HepG2 (cell line): ENCODE measurements around the gene PIGN.

Source experiments
- ARNTL ChIP-seq: sonication (generic); formaldehyde crosslinking; IDR thresholded peaks from 2 replicates; pipeline ENCODE4 v1.4.0; 2020; ENCODE audit warnings: mild to moderate bottlenecking, missing genetic modification reagents
- CHD4 ChIP-seq: fragments of 200-600 bp; sonication (generic); IDR thresholded peaks from 2 replicates; pipeline ENCODE4 v1.7.0; 2017; ENCODE audit warnings: mild to moderate bottlenecking, low read length, borderline replicate concordance
- ZNF530 ChIP-seq: sonication (generic); formaldehyde crosslinking; IDR thresholded peaks from 2 replicates; pipeline ENCODE4 v1.5.0; 2020; ENCODE audit warnings: low read depth, mild to moderate bottlenecking, missing genetic modification reagents
- TF ChIP-seq, protein P1 (sequence below): IDR thresholded peaks from 2 replicates; pipeline ENCODE4 v1.6.1; 2012; ENCODE audit warnings: inconsistent platforms

DNA sequence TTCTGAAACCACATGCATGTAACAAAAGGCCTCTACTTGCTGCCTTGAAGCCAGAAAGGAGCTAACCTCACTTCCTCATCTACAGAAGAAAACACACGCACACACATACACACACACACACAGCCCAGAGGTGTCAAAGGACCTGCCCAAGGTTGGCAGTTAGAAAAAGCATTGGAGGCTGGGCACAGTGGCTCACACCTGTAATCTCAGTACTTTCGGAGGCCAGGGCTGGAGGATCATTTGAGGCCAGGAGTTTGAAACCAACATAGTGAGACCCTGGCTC is 168.2 kb downstream of the PIGN start:
- TF ChIP-seq, protein P1, sequence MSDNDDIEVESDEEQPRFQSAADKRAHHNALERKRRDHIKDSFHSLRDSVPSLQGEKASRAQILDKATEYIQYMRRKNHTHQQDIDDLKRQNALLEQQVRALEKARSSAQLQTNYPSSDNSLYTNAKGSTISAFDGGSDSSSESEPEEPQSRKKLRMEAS: no peak
- no peak for TF ChIP-seq ARNTL (CRISPR knock-in tag)
- no peak for TF ChIP-seq ZNF530 (CRISPR knock-in tag)
- TF ChIP-seq CHD4: no peak
